Stomach (tissue), 4 donors: ENCODE data around the gene SH3PXD2A.

Experiments used
- CTCF ChIP-seq, 7 experiments: fragments of 450-650 bp in 4 of 7; fragments of 200-600 bp in 3 of 7; sonication (generic) in 3 of 7; IDR thresholded peaks; one replicate each; pipeline ENCODE4 v1.5.1; 2016 to 2019; ENCODE audit warnings: antibody characterized with exemption in 7 of 7, control low read depth in 2 of 7, mild to moderate bottlenecking in 1 of 7
- EP300 ChIP-seq: sonication (generic); formaldehyde crosslinking; IDR thresholded peaks from one replicate; pipeline ENCODE4 v1.6.1; 2017; ENCODE audit warnings: antibody characterized with exemption

GRCh38 chr10:103651783-103652476, 203.4 kb downstream of the SH3PXD2A start:
- TF ChIP-seq EP300 (no peak), CTCF (IDR thresholded peaks at IDR 0.05) (no peak)
